Coronary artery (tissue), 2 donors: ENCODE results near the gene VEPH1.

Experiments used
- DNase-seq: peaks from one replicate; pipeline ENCODE4 v3.0.0-alpha.2; 2017; ENCODE audit warnings: low spot score
- H3K27ac ChIP-seq, 2 donors: fragments of 200-600 bp; sonication (generic); one replicate each; pipeline ENCODE4 v1.5.1; 2016 to 2019
- H3K4me3 ChIP-seq: fragments of 200-600 bp; sonication (generic); 2 replicates; pipeline ENCODE4 v1.5.1; 2016; ENCODE audit warnings: mild to moderate bottlenecking, moderate library complexity
- CTCF ChIP-seq: fragments of 200-600 bp; sonication (generic); IDR thresholded peaks from one replicate; pipeline ENCODE4 v1.5.1; 2019; ENCODE audit warnings: antibody characterized with exemption

Gene VEPH1

GRCh38 chr3:157438194-157438730 lies 65.0 kb downstream of the VEPH1 start:
- Histone ChIP-seq H3K27ac (no peak overlapping the region), H3K4me3 (peak overlapping the region; percentile 77)
- TF ChIP-seq CTCF: no peak
- DNase-seq: no peak

- peak; percentile 75 for DNase-seq
- H3K4me3 ChIP-seq: peak within 1 kb of the TSS; percentile 77
- no peak for TF ChIP-seq CTCF
- H3K27ac ChIP-seq: peak within 1 kb of the TSS; percentile 45 to 48
Observed at GRCh38 chr3:157436583-157437291, 66.5 kb downstream of the VEPH1 start, which contains the start of gene PTX3. PTX3 (plus strand) TSS chr3:157436850; CDS start chr3:157436934, 84 bp downstream.

GRCh38 chr3:157429708-157430107 lies 73.5 kb downstream of the VEPH1 start:
- no peak overlapping the region for H3K27ac ChIP-seq
- no peak overlapping the region for H3K4me3 ChIP-seq
- TF ChIP-seq CTCF: no peak

GRCh38 chr3:157428853-157429252 lies 74.4 kb downstream of the VEPH1 start:
- no peak for DNase-seq
- Histone ChIP-seq H3K27ac (no peak overlapping the region), H3K4me3 (no peak overlapping the region)
- TF ChIP-seq CTCF: no peak

More at GRCh38 chr3:157429708-157430107, 73.5 kb downstream of the VEPH1 start:
- no peak for DNase-seq

GRCh38 chr3:157427901-157428300 lies 75.3 kb downstream of the VEPH1 start:
- no peak overlapping the region for H3K27ac ChIP-seq
- DNase-seq: no peak
- no peak for TF ChIP-seq CTCF
- H3K4me3 ChIP-seq: no peak overlapping the region

GRCh38 chr3:157423337-157423736 lies 79.9 kb downstream of the VEPH1 start:
- no peak overlapping the region for H3K27ac ChIP-seq
- no peak overlapping the region for H3K4me3 ChIP-seq
- no peak for DNase-seq
- TF ChIP-seq CTCF: no peak

- H3K4me3 ChIP-seq: no peak overlapping the region
- no peak for TF ChIP-seq CTCF
- no peak for DNase-seq
- no peak overlapping the region for H3K27ac ChIP-seq
Observed at GRCh38 chr3:157420606-157421130, 82.5 kb downstream of the VEPH1 start.
